HG03378 (cell line): ENCODE measurements around the gene ABCB9.
A peak's percentile ranks its signal among the peaks of the same experiment; 100 is the strongest.

Experiments
- ATAC-seq: cut with Tn5 transposase; IDR thresholded peaks from one replicate; pipeline ENCODE4 v1.9.1; 2021; ENCODE audit warnings: mild to moderate bottlenecking, moderate library complexity; ENCODE audit not compliant: unreplicated experiment

ABCB9 gene

GRCh38 chr12:122982963-122983788 is 16.9 kb upstream of the ABCB9 start:
- no peak for ATAC-seq

- no peak for ATAC-seq
These were observed 16.2 kb upstream of the ABCB9 start for GRCh38 chr12:122982477-122982815.

DNA sequence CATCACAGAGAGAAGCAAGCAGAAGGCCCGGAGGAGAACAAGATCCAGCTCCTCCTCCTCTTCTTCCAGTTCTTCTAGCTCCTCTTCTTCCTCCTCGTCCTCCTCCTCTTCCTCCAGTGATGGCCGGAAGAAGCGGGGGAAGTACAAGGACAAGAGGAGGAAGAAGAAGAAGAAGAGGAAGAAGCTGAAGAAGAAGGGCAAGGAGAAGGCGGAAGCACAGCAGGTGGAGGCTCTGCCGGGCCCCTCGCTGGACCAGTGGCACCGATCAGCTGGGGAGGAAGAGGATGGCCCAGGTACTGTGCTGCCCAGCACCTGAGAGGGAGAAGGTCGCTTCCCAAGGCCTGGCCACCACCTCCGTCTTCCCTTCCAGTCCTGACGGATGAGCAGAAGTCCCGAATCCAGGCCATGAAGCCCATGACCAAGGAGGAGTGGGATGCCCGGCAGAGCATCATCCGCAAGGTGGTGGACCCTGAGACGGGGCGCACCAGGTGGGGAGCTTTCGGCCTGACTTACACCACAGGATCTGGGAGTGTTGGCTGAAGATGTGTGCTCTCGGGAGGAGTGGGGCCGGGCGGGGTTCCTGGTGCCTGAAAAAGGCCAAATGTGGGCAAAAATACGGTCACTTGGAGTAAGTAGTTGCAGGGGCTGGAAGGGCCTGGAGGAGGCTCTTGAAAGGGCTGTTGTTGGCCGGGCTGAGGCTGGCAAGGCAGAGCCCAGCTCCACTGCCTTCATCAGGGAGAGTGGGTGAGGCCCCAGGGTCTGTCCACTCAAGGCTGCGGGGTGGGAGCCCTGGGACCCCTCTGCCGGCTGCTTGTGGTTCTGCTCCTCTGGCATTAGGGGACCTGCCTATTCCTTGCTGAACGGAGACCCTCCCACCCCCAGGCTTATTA is 15.6 kb upstream of the ABCB9 start:
- no peak for ATAC-seq

GRCh38 chr12:122981036-122981471 is 14.8 kb upstream of the ABCB9 start:
- ATAC-seq, result no peak

- ATAC-seq, result no peak
These were observed 14.1 kb upstream of the ABCB9 start, which contains the start of gene ARL6IP4 for GRCh38 chr12:122980183-122981035. Gene ARL6IP4, plus strand, starts transcription at chr12:122980681. Its CDS starts 459 bp downstream, at chr12:122981140.

- no peak for ATAC-seq
These were observed 13.6 kb upstream of the ABCB9 start for GRCh38 chr12:122979908-122980182.

GRCh38 chr12:122979001-122979907 is 13.0 kb upstream of the ABCB9 start:
- no peak for ATAC-seq

- no peak for ATAC-seq
These were observed 12.3 kb upstream of the ABCB9 start for GRCh38 chr12:122978507-122978955.

GRCh38 chr12:122977655-122978392 is 11.6 kb upstream of the ABCB9 start:
- ATAC-seq, result no peak

DNA sequence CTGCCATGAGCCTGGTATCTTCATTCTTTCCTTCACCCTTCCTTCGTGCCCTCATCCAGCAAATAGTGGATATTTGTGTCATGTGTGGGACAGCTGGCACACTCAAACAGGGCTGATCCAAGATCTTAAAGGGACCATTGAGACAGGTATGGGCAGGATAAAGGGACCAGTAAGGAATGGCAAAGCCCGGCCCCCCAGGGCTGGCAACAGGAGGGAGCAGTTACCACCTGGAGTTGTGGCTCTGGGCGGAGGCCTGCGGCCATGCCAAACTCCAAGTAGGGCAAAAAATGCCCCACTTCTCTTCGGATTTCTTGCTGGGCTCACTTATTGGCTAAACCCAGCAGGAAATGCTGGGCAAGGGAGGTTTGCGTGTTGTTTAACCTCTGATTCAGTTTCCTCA is 10.9 kb upstream of the ABCB9 start:
- no peak for ATAC-seq

- no peak for ATAC-seq
These were observed 10.3 kb upstream of the ABCB9 start for GRCh38 chr12:122976648-122976975.

GRCh38 chr12:122975790-122976647 is 9.8 kb upstream of the ABCB9 start:
- ATAC-seq, result no peak

GRCh38 chr12:122974892-122975789 is 8.9 kb upstream of the ABCB9 start, which contains the start of gene OGFOD2:
Gene OGFOD2, plus strand, starts transcription at chr12:122975244. Its CDS starts 8 bp downstream, at chr12:122975252.
- ATAC-seq, result peak; percentile 56

GRCh38 chr12:122974274-122974891 is 8.1 kb upstream of the ABCB9 start:
- peak; percentile 74 for ATAC-seq

DNA sequence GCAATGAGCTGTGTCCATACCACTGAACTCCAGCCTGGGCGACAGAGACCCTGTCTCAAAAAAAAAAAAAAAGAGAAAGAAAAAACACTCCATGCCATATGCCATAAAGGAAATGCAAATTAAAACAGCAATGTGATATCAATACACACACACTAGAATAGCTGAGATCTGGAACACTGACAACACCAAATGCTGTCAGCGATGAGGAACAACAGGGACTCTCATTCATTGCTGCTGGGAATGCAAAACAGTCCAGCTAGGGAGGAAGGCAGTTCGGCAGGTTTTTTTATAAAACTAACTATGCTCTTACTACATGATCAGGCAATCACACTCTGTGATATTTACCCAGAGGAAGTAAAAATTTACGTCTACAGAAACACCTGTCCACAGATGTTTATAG is 3.4 kb upstream of the ABCB9 start:
- no peak for ATAC-seq

DNA sequence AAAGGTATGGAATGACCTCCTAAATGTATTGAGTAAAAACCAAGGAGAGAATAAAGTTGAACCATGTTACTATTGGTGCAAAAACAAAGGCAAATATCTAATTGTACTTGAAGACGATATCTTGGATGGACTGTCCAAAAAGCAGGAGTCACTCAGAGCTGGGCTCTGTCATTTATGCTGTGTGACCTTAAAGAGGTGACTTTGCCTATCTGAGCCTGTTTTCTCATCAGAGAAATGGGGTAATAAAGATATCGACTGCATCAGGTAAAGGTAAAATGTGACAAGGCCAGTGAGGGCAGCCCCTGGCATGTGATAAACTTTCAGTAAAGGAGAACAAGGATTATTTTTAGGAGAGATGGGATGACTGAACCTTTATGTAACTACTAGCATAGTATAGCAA is 1.8 kb upstream of the ABCB9 start:
- no peak for ATAC-seq
